HG02678 (cell line): ENCODE data around the gene PHACTR1.

Source experiments
- ATAC-seq: cut with Tn5 transposase; IDR thresholded peaks from one replicate; pipeline ENCODE4 v1.9.1; 2021; ENCODE audit warnings: mild to moderate bottlenecking, moderate library complexity; ENCODE audit not compliant: unreplicated experiment

PHACTR1 gene

GRCh38 chr6:12844284-12845223 is 128.0 kb downstream of the PHACTR1 start:
- no peak for ATAC-seq

GRCh38 chr6:12845224-12846004 is 128.8 kb downstream of the PHACTR1 start:
- ATAC-seq, result no peak

- ATAC-seq, result no peak
These were observed 132.6 kb downstream of the PHACTR1 start for GRCh38 chr6:12848964-12849808.

- ATAC-seq, result no peak
These were observed 133.2 kb downstream of the PHACTR1 start for GRCh38 chr6:12849809-12850198.

GRCh38 chr6:12851123-12851695 is 134.6 kb downstream of the PHACTR1 start:
- no peak for ATAC-seq

- no peak for ATAC-seq
These were observed 145.0 kb downstream of the PHACTR1 start for GRCh38 chr6:12861603-12862002.

GRCh38 chr6:12865117-12865516 is 148.6 kb downstream of the PHACTR1 start:
- ATAC-seq, result no peak

- no peak for ATAC-seq
These were observed 149.2 kb downstream of the PHACTR1 start for GRCh38 chr6:12865671-12866181.

GRCh38 chr6:12866422-12867029 is 150.0 kb downstream of the PHACTR1 start:
- no peak for ATAC-seq

GRCh38 chr6:12869816-12870432 is 153.4 kb downstream of the PHACTR1 start:
- ATAC-seq, result no peak

GRCh38 chr6:12873691-12874090 is 157.1 kb downstream of the PHACTR1 start:
- ATAC-seq, result no peak

- no peak for ATAC-seq
These were observed 158.5 kb downstream of the PHACTR1 start for GRCh38 chr6:12875051-12875450.

- ATAC-seq, result no peak
These were observed 162.2 kb downstream of the PHACTR1 start for GRCh38 chr6:12878741-12879140.

GRCh38 chr6:12882761-12883290 is 166.3 kb downstream of the PHACTR1 start:
- ATAC-seq, result no peak

GRCh38 chr6:12884983-12885382 is 168.4 kb downstream of the PHACTR1 start:
- ATAC-seq, result no peak

- no peak for ATAC-seq
These were observed 170.6 kb downstream of the PHACTR1 start for GRCh38 chr6:12886961-12887775.

- ATAC-seq, result no peak
These were observed 173.7 kb downstream of the PHACTR1 start for GRCh38 chr6:12890171-12890790.

- no peak for ATAC-seq
These were observed 175.0 kb downstream of the PHACTR1 start for GRCh38 chr6:12891595-12891994.
